Activated CD4-positive, alpha-beta T cell treated with anti-CD3 and anti-CD28 coated beads for 24 hours (primary cell): ENCODE results near the gene CD63.

ENCODE experiments used
- DNase-seq, 2 donors: peaks; one replicate each; pipeline ENCODE4 v3.0.0-alpha.2; 2020; ENCODE audit warnings: low read depth in 2 of 2

CD63 gene

DNA sequence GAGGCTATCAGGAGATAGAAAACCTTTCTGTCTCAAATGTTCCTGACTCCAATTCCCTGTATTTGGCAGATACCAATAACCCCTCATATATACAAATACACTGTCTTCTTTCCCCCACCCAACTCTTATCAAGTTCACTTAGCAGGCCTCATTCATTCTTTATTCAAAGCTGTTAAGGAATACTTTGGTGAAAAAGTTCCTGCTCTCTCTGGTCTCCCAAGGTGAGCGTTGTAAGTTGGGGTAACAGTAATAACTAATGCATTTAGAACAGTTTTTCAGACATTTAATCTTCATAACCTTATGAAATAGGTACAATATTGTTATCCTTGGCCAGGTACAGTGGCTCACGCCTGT lies 10.2 kb upstream of the CD63 start:
- DNase-seq, result no peak

DNA sequence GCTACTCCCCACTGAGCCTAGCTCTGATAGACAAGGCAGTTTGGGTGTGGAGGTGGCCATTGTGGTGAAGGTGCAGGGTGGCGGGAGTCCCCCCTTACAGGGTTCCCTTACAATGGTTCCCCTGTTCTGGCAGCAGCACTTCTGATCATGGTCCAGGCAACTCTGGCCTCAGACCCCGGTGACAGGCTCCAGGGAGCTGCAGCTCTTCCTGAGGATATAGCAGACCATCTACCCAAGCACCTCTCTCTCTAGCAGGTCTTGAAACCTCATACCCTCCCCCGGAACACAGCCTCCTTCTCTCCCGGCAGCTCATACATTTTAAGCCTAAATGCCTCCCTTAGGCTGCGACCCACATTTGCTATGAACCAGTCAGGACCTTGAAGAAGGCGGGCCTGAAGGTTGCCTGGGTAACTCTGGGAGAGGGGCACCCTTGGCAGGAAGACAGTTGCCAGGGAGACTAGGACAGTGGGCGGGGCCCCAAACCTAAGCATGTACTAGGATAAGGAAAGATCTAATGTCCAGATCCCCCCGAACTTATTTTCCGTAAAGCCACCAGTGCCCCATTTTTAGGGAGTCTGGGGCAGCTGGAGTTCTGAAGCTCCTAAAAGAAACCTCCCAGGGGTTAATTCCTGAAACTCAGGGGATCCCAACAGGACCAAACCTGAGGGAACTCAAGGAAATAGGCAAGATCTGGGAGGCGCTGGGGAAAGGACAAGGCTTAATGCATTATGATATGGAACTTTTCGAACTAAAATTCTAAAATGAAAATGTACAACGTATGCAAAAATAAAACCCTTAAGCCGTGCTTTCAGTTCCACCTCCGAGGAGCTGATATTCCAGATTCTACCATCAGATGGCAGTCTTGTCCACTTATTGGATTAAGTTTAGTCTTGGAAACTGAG lies 9.6 kb upstream of the CD63 start:
- DNase-seq, result peak; percentile 70 to 88

- DNase-seq, result no peak
Observed at GRCh38 chr12:55737581-55738122, 8.8 kb upstream of the CD63 start.

DNA sequence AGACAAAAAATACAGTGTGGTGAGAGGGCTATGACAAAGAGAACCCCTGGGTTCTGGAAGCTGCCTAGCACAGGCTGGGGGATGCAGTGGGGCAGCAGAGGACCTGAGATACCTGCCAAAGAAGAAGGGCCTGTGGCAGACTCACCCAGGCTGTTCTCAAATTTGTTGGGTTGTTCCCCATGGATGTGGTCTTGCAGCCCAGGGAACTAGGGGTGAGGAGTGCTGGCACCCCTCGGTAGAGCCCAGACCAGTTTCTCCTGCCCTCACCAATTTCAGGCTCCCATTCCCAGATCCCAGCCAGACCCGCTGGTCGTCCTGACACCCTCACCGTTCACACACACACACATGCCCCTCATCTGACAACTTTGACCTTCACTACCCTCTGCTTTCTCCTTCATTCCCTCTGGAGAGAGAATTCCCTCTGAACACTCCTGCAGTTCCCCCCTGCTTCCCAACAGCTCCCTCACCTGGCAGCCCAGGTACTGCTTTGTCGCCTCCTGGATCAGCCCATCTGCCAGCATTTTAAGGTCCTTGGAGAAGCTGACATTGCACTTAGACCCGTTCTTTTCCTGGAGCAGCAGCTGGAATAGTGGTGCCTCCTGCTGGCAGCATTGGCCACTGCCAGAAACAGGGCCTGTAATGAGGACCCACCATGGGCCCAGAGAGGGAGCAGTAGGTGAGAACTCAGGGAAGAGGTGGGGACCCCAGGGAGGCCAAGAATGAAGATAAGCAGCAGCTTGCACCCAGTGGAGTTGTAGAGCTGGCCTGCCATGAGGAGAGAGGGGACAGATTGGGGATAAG lies 8.2 kb upstream of the CD63 start:
- peak in 1 of 2 donors; percentile 60 for DNase-seq

DNA sequence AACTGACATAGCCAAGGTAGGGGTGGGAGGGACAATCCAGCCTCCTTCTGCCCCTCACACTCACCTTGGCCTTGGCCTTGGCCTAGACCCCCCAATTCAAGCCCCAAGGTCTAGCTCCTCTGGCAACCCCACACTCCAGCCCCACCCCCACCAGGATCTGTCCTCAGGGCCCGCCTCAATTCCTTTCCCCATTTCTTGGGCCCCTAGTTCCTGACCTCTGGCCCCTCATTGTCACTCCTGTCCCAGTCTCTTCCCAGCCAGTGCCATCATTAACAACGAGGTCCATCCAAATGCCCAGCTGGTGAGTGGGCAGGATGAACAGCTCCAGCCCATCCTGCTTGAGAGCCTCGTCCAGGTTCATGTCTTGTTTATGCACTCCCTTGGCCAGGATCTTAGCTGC lies 7.3 kb upstream of the CD63 start:
- DNase-seq, result no peak

DNA sequence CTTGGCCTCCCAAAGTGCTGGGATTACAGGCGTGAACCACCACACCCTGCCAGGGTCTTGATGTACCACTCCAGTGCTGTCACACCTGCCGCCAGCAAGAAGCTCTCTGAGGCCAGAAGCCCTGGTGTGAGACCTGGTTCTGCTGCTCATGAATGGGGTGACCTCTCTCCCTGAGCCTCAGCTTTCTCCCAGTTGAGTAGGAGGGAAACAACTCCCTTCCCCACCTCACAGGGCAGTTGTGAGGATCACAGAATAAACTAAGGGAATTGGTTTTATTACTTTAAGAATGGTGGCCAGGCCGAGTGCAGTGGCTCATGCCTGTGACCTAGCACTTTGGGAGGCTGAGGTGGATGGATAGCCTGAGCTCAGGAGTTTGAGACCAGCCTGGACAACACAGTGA lies 5.8 kb upstream of the CD63 start:
- DNase-seq, result no peak

GRCh38 chr12:55733858-55734257 lies 5.0 kb upstream of the CD63 start:
- DNase-seq, result no peak

DNA sequence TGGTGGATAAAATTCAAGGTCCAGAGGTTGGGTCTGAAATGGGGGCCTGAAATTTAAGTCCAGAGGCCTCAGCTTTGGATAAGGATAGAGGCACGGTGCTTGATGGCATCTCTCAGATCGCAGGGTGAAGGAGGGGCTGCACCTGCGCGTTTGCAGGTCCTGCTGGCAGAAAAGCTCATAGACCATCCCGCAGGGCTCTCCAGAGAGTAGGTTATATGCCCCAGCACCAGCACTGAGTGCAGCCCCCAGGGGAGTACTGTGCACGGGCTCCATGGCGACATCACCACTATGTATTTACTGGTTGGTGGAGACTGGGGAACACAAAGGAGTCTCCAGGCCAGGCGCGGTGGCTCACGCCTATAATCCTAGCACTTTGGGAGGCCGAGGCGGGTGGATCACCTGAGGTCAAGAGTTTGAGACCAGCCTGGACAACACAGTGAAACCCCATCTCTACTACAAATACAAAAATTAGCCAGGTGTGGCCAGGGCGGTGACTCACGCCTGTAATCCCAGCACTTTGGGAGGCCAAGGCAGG lies 4.3 kb upstream of the CD63 start:
- DNase-seq, result no peak

GRCh38 chr12:55732288-55732687 lies 3.5 kb upstream of the CD63 start:
- no peak for DNase-seq

GRCh38 chr12:55729819-55730818 lies 1.3 kb upstream of the CD63 start:
- DNase-seq, result no peak

DNA sequence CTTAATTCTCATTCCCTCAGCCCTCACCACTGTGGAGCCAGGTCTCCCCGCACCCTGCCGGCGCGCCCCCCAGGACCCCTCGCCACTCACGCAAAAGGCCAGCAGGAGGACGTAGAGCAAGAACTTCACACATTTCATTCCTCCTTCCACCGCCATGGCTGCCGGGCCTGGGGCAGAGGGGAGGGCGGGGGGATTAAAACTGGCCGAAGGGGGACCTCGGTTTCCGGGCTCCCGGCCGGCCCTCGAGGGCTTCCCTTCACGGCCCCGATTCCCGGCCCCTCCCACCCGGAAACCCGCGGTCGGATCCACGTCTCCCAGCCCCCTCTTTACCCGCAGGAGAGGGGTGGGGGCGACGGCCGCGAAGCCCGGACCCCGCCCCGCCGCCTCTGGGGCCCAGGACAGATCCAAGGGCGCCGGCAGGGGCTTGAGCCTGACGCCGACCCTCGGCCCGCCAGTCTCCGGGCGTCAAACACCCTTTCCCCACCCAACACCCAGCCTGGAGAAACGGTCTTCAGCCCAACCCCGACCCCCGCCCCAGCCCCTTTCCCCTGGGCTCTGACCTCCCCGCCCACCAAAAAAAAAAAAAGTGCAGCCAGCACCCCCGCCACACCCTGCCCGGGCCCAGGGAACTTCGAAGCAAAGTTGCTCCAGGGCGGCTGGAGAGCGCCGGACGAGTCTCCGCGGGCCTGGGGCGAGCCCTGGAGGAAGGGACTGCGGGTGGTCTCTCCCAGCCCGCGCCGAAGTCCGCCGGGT lies 447 bp downstream of the CD63 start:
- DNase-seq, result no peak

- no peak for DNase-seq
Observed at GRCh38 chr12:55727643-55728185, 1.1 kb downstream of the CD63 start.

DNA sequence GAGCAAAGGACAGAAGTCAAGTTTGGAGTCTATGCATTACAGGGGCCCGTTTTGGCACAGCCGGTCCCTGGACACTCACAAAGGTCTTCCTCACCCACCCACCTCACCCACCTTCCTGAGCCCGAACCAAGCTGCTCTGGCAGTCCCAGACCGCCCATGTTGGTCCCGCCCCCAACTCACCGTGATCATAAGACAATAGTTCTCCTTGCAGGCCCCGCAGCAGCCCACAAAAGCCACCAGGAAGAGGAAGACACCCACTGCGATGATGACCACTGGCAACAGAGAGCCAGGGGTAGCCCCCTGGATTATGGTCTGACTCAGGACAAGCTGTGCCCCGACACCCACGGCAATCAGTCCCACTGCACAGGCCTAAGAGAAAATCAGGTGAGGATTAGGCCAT lies 1.8 kb downstream of the CD63 start:
- DNase-seq, result no peak

- no peak for DNase-seq
Observed at GRCh38 chr12:55725556-55725955, 3.3 kb downstream of the CD63 start.

DNA sequence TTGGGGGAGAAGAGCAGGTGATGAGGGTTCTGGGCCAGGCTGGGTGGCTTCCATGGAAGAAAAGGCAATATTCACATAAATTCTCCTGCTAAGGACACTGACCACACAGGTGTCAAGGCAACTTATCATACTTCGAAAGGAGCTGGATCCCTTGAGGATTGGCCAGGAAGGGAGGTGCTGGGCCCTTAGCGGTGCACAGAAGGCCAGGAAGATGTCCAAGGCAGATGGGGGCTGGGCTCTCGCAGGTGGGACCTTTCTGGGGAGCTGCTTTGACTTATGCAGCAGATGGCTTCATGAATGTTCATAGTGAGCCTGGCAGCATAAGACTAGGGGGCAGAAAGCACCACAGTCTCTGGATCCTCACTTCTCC lies 3.9 kb downstream of the CD63 start:
- DNase-seq, result no peak

DNA sequence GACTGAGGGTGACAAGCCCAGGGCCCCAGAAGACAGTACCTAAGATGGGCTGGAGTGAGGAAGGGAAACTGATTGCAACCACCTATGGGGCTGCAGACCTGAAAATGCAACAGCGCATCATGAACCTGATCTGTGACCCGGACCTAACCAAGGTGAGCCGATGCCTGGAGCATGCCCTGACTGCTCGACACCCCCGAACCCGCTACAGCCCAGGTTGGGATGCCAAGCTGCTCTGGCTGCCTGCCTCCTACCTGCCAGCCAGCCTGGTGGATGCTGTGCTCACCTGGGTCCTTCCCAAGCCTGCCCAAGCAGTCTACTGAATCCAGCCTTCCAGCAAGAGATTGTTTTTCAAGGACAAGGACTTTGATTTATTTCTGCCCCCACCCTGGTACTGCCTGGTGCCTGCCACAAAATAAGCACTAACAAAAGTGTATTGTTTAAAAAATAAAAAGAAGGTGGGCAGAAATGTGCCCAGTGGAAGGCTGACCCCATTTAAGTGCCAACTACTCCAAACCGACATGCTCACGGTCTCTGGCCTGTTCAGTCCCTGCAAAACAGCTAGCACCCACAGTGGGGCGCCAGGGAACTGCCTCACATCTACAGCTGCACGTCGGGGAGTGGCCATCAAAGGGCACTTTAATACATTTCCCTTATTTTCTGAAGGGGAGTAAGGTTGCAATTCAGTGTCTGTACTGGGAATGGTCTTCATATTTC lies 4.4 kb downstream of the CD63 start:
- peak in 1 of 2 donors; percentile 52 for DNase-seq

DNA sequence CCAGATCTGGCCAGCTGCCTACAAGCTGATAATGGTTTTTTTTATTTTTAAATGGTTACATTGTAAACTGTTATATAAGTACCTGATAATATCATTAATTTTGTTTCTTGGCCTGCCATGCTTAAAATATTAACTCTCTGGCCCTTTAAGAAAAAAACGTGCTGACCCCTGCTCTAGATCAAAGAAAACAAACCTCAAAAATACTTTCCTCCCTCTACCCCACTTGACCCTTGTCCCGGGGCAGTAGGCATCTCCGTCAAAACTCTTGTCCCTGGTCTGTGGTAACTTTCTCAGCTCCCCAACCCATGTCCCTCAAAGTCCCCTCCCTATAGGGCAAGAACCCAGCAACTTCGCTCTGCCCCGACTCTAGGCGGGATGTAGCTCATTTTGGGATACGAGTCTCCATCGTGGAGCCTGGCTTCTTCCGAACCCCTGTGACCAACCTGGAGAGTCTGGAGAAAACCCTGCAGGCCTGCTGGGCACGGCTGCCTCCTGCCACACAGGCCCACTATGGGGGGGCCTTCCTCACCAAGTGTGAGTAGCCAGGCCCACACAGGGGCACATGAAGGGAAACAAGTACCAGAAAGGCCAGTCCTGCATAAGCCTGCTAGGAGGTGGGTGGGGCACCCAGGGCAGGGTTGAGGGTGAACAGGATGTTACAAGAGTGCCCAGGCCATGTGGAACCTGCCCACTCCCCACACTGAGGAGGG lies 5.1 kb downstream of the CD63 start:
- DNase-seq, result no peak

DNA sequence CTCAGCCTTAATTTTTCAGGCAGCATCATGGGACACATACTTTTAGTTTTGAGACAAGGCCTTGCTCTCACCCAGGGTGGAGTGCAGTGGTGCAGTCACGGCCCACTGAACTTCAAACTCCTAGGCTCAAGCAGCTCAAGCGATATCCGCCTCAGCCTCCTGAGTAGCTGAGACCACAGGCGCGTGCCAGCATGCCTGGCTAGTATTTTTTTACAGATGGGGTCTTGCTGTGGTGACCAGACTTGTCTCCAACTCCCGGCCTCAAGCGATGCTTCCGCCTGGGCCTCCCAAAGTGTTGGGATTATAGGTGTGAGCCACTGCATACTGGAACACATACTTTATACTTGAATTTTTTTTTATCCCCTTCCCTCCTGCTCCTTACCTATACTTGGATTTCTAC lies 5.9 kb downstream of the CD63 start:
- no peak for DNase-seq

GRCh38 chr12:55721601-55722213 lies 7.1 kb downstream of the CD63 start:
- no peak for DNase-seq
